ENCODE results near the gene LSM10.

LSM10 gene

DNA sequence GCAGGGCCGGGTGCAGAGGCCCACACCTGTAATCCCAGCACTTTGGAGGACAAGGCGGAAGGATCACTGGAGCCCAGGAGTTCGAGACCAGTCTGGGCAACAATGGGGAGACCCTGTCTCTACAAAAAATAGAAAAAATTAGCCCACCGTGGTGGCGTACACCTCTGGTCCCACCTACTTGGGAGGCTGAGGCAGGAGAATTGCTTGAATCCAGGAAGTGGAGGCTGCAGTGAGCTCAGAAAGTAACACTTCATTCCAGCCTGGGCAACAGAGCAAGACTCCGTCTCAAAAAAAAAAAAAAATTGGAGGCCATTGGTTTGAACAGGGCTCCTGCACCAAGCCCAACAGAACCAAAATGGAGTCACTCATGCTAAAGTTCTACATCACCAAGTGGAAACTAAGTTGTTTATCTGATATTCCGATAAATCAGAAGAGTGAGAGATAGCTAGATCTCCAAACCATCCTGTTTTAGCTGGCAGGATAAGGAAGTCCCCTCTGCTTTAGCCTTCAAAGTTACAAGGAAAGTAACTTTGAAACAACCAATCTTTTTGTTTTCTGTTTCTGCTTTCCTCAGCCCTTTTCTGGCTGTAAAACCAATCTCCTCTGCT lies 766 bp upstream of the LSM10 start:
- Histone ChIP-seq H3K27ac (ENCODE audit: low read length) (no peak overlapping the region), H3K27me3 (ENCODE audit: low read depth, low read length) (no peaks in the 10 kb centered on the region), H3K4me3 (ENCODE audit: low read length) (peak overlapping the region; percentile 92), H3K79me2 (ENCODE audit: low read length) (peaks cover 14% of the 10 kb centered on the region), H3K4me2 (ENCODE audit: low read length) (peak overlapping the region; percentile 89), H3K9me3 (ENCODE audit: insufficient read depth, low read length) (no peaks in the 10 kb centered on the region), H4K20me1 (ENCODE audit: insufficient read depth, low read length) (no peaks in the 10 kb centered on the region), H2AFZ (ENCODE audit: low read depth, low read length) (no peak overlapping the region), H3K4me1 (ENCODE audit: low read length) (peaks cover 12% of the 10 kb centered on the region), H3K9ac (ENCODE audit: low read length) (no peak overlapping the region), H3K36me3 (replicated peaks; ENCODE audit: low read depth, low read length) (no peaks in the 10 kb centered on the region)
- TF ChIP-seq, protein P1, sequence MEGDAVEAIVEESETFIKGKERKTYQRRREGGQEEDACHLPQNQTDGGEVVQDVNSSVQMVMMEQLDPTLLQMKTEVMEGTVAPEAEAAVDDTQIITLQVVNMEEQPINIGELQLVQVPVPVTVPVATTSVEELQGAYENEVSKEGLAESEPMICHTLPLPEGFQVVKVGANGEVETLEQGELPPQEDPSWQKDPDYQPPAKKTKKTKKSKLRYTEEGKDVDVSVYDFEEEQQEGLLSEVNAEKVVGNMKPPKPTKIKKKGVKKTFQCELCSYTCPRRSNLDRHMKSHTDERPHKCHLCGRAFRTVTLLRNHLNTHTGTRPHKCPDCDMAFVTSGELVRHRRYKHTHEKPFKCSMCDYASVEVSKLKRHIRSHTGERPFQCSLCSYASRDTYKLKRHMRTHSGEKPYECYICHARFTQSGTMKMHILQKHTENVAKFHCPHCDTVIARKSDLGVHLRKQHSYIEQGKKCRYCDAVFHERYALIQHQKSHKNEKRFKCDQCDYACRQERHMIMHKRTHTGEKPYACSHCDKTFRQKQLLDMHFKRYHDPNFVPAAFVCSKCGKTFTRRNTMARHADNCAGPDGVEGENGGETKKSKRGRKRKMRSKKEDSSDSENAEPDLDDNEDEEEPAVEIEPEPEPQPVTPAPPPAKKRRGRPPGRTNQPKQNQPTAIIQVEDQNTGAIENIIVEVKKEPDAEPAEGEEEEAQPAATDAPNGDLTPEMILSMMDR (IDR thresholded peaks at IDR 0.05; ENCODE audit: low read depth, low read length): no peak
- no peak for TF ChIP-seq EZH2phosphoT487 (IDR thresholded peaks at IDR 0.05; ENCODE audit: low read depth)

DNA sequence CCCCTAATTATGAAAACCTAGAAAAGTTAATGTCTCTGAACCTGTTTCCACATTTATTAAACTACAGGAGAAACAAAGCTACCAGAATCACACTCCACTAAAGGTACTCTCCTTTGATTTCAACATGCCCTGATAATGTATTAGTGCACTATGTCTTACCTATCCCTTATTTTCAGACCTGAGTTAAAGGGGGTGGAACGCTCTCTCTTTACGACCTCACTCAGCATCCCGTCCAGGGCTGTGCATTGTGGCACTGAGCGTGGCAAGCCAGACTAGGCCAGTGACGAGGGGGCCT lies 678 bp downstream of the LSM10 start:
- Histone ChIP-seq H3K36me3 (replicated peaks; ENCODE audit: low read depth, low read length) (no peaks in the 10 kb centered on the region), H3K4me1 (ENCODE audit: low read length) (peaks cover 12% of the 10 kb centered on the region), H4K20me1 (ENCODE audit: insufficient read depth, low read length) (no peaks in the 10 kb centered on the region), H2AFZ (ENCODE audit: low read depth, low read length) (no peak overlapping the region), H3K4me2 (ENCODE audit: low read length) (peak overlapping the region; percentile 75), H3K4me3 (ENCODE audit: low read length) (peak overlapping the region; percentile 92), H3K9ac (ENCODE audit: low read length) (peak overlapping the region; percentile 71), H3K27me3 (ENCODE audit: low read depth, low read length) (no peaks in the 10 kb centered on the region), H3K27ac (ENCODE audit: low read length) (peak overlapping the region; percentile 12; the same call in 1 of the 2 replicates), H3K9me3 (ENCODE audit: insufficient read depth, low read length) (no peaks in the 10 kb centered on the region), H3K79me2 (ENCODE audit: low read length) (peaks cover 14% of the 10 kb centered on the region)
- no peak for TF ChIP-seq EZH2phosphoT487 (IDR thresholded peaks at IDR 0.05; ENCODE audit: low read depth)
- TF ChIP-seq, protein P1 (IDR thresholded peaks at IDR 0.05; ENCODE audit: low read depth, low read length): no peak

DNA sequence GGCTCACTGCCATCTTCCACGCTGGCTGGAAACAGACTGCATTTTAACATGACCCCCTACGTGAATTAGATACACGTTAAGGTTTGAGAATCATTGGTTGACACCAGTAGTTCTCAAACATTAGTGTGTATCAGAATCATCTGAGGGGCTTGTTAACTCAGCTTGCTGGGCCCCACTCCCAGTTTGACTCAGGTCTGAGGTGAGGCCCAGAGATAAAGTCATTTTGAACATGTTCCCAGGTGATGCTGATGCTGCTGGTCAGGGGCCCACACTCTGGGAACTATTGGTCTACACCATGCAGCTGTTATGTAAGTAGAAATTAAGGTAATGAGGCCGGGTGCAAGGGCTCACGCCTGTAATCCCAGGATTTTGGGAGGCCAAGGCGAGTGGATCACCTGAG lies 1.3 kb downstream of the LSM10 start:
- Histone ChIP-seq H3K79me2 (ENCODE audit: low read length) (peaks cover 14% of the 10 kb centered on the region), H3K27ac (ENCODE audit: low read length) (no peak overlapping the region), H3K4me2 (ENCODE audit: low read length) (peak overlapping the region; percentile 75; the same call in 1 of the 2 replicates), H3K4me1 (ENCODE audit: low read length) (peaks cover 12% of the 10 kb centered on the region), H3K4me3 (ENCODE audit: low read length) (no peak overlapping the region), H3K9ac (ENCODE audit: low read length) (no peak overlapping the region), H3K36me3 (replicated peaks; ENCODE audit: low read depth, low read length) (peaks cover 3% of the 10 kb centered on the region), H3K9me3 (ENCODE audit: insufficient read depth, low read length) (no peaks in the 10 kb centered on the region), H2AFZ (ENCODE audit: low read depth, low read length) (no peak overlapping the region), H3K27me3 (ENCODE audit: low read depth, low read length) (no peaks in the 10 kb centered on the region), H4K20me1 (ENCODE audit: insufficient read depth, low read length) (no peaks in the 10 kb centered on the region)
- TF ChIP-seq, protein P1 (IDR thresholded peaks at IDR 0.05; ENCODE audit: low read depth, low read length): no peak
- TF ChIP-seq EZH2phosphoT487 (IDR thresholded peaks at IDR 0.05; ENCODE audit: low read depth): no peak

DNA sequence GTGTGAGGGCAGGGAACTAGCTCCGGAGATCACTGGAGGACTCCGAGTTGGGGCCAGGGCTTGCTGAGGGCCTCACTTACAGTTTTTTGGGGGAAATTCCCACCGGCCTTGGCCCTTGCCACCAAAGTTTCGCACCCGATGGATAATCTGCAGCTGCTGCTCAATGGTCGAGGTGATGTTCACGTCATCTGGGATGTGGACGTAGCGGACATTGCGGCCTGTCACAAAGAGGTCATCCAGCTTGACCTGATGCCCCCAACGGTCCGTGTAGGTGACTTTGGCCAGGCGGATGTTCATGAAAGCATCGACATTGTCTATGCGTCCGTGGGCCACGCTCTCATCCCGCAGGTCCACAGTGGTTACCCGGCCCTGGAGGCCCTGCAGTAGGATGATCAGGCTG lies 4.0 kb downstream of the LSM10 start:
- H3K4me1 ChIP-seq (ENCODE audit: low read length): peaks cover 27% of the 10 kb centered on the region
- TF ChIP-seq EZH2phosphoT487 (IDR thresholded peaks at IDR 0.05; ENCODE audit: low read depth): no peak
- TF ChIP-seq, protein P1 (IDR thresholded peaks at IDR 0.05; ENCODE audit: low read depth, low read length): no peak
- no peak overlapping the region for H3K9ac ChIP-seq (ENCODE audit: low read length)
- no peak overlapping the region for H3K4me2 ChIP-seq (ENCODE audit: low read length)
- no peaks in the 10 kb centered on the region for H3K27me3 ChIP-seq (ENCODE audit: low read depth, low read length)
- H4K20me1 ChIP-seq (ENCODE audit: insufficient read depth, low read length): no peaks in the 10 kb centered on the region
- H2AFZ ChIP-seq (ENCODE audit: low read depth, low read length): no peak overlapping the region
- no peaks in the 10 kb centered on the region for H3K9me3 ChIP-seq (ENCODE audit: insufficient read depth, low read length)
- H3K79me2 ChIP-seq (ENCODE audit: low read length): peaks cover 14% of the 10 kb centered on the region
- peaks cover 6% of the 10 kb centered on the region for H3K36me3 ChIP-seq (replicated peaks; ENCODE audit: low read depth, low read length)
- H3K27ac ChIP-seq (ENCODE audit: low read length): no peak overlapping the region
- H3K4me3 ChIP-seq (ENCODE audit: low read length): no peak overlapping the region
